ENCODE results near the gene BDKRB2.

BDKRB2 gene

DNA sequence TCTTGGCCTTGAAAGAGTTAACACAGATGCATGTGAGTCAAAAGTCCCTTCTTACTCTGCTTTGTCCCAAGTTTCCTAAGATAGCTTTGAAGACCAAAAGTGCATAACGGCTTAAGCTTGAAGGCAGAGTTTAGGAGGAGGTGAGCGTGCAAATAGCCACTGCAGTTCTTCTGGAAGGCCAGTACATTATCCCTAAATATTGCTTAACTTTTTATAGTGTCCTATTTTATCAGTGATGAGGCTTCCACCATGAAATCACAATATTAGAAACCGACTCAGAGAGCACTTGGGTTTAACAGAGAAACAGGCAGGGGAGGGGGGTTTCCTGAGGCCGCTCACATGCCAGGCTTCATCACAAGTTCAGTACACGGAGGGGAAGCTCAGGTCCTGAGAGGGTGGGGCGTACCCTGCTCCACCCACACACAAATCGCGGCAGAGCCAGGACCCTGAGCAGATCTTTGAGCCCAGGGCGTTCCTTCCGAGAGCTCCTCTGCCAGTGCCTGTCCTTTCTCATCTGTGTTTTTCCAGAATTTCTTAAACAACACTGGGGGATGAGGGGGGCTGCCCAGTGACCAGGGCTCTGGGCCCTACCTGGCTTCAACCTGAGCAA is 26.8 kb upstream of the BDKRB2 start:
- DNase-seq, result no peak

DNA sequence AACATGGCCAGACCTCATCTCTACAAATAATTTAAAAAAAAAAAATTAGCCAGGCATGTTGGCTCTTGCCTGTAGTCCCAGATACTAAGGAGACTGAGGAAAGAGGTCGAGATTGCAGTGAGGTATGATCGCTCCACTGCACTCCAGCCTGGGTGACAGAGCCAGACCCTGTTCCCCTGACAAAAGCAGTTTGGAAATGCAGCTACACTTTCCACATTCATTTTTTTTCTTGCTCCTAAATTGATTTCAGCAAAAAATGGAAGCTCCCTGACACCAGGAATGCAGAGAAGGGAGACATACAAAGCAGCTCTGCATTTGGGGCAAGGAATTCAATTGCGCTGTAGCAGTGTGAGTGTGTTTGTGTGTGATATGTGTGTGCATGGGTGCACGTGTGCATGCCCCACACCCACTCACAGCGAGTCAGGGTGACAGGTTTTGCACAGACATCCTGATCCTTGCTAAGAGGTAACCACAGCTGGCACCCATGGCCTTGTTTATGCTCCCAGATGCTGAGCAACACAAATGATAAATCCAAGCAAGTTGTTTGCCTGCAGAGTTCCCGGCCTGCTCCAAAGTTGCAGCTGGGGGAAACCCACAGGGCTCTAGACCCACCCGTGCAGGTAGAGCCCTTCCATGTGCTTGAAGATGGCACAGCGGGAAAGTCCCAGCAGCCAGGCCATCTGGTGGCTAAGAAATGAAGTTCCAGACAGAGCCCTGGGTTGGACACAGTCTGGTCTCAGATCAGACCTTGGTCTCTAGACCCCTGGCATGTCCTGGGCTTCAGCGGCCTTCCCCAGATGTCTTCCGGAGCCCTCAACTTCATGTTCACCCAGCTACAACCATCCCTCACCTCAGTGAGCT is 25.9 kb upstream of the BDKRB2 start:
- no peak for DNase-seq

DNA sequence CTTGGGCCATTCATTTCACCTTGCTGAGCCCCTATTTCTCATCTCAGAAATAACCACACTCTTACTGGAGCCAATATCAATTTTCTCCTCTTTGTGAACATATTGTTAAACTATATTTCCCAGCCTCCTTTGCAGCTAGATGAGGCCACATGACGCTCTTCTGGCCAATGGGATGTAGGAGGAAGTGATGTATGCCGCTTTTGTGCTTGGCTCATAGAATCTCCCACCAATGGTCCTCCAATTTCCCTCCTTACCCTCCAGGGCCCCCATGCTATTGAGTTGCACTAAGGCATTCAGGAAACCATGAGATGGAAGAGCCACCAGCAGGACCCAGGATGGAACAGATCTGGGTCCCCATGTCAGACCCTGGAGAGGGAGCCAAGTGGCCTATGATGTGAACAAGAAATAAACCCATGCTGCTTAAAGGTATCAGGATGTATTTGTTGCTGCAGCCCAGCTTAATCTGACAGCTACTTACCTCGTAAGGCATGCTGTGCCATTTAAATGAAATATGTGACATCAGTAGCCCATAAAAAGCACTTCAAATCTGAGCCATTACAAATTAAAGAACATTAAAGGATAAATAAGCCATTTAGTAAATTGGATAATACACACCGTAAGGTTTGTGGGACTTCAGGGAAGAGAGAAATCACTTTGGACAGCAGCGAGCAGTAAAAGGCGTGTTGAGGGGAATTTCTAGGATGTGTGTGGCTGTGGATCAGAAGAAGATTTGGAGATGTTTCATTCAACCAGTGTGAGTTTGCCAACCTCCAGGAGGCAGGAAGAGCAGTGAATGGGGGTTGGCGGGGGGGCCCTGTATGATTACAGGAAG is 24.4 kb upstream of the BDKRB2 start:
- DNase-seq, result no peak

DNA sequence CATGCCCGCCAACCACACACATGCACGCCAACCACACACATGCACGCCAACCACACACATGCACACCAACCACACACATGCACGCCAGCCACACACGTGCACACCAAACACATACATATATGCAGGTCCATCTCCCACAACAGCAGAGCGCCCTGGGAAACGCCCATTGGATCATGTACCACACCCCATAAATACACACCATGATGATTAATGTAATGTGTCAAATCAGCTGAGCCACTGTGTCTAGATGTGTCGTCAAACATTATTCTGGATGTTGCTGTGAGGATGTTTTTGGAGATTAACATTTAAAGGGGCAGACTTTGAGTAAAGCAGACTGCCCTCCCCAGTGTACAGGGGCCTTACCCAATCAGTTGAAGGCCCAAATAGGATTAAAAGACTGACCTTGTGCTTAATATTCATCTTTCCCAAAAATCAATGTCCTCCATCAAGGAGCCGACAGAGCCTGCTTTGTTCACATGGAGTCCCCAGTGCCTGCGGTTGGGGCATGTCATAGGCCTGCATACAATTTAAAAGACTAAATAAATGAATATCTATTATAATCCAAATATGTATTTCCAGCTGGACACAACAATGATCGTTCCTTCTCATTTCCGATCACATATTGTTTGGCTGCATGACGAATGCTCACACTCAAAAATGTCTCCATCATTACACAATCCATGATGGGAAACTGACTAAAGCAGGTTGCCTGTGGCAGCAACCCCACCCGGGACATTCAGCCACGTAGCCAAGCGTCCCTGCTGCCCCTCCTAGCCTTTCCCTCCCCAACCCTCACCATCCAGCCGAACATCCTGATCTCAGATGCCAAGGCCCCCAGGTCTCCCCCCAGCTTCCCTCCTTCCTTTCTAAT is 23.2 kb upstream of the BDKRB2 start:
- DNase-seq, result no peak

DNA sequence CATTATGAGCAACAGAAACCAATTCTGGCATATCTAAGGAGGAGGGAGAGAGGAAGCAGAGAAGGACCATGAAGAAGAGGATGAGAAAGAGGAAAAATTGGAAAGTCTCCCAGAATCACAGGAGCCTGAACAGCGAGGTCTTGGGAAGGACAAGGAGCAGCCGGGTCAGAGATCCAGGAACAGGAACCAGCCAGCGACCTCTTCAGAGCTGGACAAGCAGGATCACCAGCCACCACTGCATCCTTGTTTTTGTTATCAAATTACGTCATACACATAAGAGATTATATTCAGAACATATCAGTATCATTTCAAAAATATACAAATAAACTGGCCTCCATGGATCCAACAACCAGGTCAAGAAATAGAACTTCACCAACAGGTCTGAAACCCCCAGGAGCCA is 22.1 kb upstream of the BDKRB2 start:
- DNase-seq, result no peak

DNA sequence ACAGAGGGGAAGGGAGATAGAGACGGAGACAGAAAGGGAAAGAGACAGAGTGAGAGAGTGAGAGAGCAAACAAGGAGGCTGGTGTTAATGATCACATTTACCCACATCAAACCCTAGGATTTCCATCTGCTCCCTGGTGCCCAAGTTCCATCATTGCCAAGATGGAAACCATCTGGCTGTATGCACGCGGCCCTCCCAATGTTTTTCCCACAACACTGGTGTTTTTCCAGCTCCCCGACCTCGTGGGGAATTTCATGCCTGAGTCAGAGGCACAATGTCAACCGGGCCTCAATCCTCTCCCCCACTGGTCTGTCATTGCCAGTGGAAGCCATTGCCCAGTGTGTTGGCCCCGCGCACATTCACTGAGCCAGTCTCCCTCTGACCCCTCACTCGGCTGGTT is 19.9 kb upstream of the BDKRB2 start:
- no peak for DNase-seq

DNA sequence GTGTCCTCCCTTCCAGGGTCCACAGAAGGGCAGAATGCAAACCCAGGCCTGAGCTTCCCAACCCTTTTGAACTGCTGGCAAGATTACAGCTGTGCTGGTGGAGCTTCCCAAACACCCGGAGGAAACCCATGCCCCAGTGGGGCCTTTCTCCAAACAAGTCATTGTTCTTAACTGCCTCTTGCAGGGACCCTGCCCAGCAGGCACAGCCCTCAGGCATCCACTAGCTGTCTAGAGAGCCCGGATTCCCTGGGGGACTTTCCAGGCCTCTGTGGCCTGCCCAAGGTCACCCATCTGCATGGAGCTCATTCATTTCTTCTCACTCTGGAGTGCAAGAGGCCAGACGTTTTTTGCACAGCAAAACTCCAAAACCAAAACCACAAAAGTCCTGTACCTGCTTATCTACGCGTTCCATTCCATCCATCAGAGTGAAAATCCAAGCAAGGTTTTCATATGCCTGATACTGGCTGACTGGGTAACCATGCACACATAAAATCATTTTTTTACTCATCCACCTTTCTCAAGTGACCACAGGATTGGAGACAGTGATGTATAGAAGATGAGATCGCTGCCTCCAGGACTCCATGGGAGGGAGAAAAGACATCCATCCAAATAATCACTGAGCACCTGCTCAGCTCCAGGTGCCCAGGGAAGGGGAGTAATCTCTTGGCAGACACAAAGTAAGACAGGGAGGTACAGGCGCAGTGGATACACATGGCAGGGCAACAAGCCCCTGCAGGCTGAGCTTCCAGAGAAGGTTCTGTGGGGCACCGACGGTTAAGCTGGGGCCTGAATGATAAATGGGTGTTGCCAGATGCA is 17.2 kb upstream of the BDKRB2 start:
- no peak for DNase-seq

DNA sequence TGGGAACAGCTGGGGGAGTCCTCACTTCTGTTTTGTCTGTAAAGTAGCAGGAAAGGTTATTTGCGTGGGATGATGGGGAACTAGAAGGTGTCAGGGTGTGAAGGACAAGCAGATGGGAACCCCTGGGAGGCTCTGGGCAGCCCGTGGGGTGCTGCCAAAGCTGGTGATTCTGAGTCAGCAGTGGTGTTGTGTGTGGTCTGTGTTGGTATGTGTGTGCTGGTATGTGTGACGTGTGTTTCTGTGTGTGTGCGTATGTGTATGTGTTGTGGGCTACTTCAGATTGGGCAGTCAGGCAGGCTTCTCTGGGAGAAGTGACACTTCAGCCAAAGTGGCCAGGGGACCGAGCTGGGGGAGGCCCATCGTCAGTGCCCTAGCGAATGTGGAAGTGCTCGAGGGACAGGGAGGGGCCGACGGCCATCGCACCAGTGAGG is 15.3 kb upstream of the BDKRB2 start:
- DNase-seq, result no peak

DNA sequence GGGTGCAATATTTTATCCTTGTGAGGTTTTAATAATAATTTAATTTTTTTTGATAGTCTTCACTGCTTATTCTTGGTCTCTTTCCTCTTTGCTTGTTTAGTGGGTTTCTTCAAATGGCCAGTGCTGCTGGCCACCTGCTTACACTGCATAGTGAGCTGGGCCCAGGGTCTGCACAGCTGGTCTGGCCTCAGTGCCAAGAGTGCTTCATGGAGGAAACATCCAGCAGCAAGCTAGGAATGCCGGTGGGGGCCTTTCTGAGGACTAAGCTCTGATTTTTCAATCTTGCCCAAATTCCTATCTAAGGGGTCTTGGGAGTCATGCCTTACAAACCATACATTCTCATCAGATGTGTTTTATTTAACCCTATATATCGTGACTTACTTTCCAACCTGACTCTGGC is 13.3 kb upstream of the BDKRB2 start:
- DNase-seq, result no peak

DNA sequence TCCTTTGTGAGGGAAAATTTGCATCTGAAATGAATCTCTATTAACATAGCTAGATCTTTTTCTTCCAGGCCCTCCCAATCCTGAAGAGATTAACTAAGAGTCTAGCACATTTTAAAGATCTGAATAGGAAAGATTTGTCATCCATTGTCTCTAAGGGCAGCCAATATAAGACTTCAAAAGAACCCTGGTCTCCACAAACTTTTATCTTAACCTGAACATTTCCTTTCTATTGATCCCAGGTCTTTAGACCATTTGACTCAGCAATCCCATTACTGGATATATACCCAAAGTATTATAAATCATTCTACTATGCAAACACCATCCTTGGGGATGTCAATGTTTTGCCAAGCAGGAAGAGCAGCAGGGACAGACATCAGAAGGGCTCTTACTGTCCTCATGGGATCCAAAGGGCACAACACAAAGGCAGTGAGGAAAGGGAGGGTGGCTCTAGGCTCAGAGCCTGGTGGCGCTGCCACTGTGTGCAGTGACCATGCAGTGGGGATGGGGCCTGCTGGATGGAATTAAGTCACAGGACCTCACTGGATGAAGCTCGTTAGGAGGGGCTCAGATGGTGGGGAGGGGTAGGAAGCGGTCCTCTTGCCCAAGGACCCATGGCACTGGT is 12.7 kb upstream of the BDKRB2 start:
- DNase-seq, result no peak

DNA sequence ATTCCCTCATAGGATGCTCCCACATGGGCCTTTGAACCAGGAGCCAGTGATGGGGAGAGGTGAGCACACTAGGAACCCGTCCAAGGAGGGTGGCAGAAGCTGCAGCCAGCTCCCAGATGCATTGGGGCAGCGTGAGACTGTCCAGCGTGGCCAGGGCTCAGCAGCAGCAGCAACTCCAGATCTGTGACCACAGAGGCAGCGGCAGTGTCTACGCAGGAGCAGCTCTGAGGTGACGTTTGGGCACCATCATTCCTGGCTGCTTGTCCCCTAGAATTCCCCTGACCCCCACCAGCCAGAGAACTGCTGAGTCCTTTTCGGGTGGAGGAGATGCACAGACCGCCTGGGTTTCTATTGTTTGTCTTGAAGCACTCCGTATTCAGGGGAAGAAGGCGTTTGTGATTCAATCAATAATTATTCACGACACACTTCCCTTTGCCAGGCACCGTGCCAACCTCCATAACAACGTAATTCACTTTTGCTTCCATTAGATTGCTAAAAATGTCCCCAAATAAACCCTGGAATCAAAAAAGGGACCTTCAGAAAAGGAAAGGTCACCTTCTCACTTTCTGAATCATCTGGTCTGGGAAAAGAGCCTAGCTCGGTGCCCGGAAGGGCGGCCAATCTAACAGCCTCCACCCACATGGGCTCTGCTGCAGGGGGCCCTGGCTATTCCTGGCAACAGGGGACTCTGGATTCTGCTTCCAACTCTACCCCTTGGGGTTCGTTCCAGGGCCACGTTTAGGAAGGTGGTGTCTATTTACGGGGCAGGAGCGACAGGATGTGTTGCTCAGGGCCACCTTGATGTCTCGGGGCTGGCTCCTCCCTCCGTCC is 11.4 kb upstream of the BDKRB2 start:
- no peak for DNase-seq

DNA sequence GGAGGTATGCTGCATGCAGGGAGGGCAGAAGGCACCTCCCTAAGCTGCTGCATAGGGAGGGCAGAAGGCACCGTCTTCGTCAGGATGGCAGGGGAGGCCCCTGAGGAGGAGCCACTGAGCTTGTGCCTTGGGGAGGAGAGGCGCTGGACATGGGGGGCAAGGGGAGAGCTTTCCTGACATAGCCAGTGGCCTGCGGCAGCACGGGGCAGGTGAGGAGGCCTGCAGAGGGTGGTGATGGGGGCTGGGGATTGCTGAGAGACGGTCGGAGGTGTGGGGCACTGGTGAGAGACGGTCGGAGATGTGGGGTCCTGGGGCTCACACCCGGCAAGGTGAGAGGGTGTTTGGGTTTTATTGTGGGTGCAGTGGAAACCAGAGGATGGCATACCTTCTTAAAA is 10.4 kb upstream of the BDKRB2 start:
- DNase-seq, result no peak

DNA sequence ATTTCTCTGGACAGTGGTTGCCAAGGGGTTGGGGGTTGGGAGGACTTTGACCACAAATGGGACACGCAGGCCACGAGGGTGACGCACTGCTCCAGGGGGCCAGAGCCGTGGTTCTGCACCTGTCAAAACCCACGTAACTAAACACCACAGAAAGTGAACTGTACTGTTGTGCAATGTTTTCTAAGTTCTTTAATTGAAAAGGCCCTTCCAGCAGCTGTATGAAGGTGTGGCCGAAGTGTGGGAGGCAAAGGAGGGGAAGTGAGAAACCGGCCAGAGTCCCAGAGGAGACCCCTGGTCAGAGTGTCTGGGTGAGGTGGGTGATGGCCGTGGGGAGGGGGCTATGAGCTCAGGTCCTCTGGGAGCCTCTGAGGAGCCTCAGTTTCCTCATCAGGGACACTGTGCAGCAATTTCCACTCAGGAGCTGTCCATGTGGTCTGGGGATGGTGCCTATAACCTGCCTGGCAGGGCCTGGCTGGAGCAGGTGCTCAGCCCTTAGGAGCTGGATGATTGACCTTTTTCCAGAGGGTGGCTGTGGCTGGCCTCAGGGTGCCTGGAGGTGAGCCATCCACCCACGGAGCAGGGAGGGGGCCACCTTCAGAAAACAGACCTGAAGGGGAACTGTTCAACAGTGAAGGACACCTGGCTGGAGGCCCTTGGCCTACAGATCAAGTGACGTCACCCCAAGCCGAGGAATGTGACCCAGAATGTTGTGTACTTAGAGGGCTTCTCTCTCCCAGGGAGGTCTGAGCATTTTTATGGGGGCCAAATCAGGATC is 9.8 kb upstream of the BDKRB2 start:
- no peak for DNase-seq

DNA sequence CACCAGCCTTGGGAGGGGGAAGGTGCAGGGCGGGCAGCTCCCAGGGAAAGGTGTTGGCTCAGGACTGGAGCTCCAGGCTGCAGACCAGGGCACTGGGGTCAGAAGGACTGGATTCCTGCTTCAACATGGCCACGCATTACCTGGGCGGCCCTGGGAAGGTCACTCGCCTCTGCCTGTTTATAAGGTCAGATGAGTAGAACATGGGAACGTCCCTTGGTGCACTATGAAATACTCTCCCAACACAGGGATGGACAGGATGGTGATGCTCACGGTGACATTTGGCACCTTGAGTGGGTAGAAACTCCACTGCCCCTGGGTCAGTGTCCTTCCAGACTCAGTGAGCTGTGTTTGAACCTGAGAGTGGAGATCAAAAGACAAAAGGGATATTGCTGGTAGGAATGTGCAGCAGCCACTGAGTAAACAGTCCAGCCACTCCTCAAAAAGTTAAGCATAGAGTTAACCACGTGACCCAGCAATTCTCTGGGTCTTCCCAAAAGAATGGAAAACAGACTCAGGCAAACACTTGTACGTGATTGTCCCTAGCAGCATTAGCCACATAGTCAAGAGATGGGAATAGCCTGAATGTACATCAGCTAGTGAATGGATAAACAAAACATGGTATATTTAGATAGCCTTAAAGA is 9.1 kb upstream of the BDKRB2 start:
- DNase-seq, result no peak

DNA sequence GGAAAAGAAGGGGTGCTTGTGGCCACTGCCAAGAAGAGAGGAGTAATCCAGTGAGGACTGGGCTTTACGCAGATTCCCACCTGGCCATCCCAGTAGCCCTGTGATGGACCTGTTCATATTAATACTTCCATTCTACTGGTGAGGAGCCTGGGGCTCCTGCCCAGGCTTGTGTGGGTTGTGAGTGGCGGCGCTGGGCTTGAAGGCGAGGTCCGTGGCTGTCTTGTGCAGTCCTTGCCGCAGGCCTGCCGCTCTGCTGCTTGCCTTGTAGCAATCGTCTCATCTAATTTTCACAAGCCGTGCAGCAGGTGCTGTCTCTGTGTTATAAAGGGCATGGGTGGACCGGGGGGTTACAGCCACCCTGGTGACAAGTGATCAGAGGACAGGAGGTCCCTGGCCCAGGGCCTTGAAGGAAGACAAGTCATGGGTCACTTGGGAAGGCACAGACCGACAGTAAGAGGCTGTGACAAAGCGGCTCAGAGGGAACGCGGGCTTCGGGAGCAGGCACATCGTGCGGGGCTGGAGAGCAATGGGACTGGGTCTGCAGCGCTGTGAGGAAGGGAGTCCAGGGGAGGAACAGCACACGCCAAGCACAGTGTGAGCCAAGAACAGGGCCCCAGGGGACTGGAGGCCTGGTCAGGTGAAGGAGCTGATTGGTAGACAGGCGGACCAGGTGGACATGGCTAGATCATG is 7.3 kb upstream of the BDKRB2 start:
- no peak for DNase-seq

DNA sequence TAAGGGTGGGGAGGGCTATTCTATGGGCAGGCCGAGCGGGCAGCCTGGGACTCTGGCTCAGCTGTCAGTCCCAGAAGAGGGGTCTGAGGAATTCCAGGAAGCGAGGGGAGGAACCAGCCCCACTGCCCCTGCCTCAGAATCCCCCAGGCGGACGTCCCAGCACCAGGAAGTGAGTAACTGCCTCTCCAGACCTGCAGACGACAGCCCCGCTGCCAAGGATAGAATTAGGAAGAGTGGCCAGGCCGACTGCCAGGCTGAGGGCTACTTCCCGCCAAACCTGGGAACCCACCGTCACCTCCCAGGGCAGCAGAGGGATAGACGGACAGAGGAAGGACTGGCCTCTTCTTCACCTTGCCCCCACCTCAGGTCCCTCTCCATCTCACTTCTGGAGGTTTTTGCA is 6.7 kb upstream of the BDKRB2 start:
- DNase-seq, result no peak

DNA sequence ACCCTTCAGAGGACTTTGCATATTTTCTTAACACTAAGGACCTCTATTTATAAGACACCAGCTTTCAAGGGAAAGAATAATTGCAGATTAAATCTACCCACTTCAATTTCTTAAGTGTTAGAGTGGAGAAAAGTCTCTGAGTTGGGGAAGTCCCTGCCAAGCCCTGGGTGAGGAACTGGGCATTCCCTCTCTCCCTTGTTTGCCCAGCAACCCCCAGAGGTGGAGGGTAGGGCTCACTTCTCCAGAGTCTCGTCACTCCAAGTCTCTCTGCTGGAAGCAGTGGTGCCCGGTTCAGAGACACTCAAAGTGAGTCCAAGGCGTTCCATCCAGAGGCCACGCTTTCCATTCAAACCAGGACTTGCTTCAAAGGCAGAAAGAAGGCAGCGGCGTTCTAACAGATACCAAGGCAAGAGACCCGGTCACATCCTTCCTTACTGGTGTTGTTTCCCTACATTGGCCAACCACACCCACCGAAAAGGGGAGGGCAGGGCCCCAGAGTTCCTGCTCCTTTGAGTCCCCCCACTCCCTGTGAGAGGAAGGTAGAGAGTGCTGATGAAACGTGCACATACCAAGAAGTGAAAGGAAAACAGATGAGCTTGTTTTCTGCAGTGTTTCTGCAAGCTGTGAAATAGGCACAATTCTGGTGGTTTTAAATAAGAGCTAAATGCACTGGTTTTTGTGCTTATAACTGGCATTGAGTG is 6.1 kb upstream of the BDKRB2 start:
- no peak for DNase-seq

DNA sequence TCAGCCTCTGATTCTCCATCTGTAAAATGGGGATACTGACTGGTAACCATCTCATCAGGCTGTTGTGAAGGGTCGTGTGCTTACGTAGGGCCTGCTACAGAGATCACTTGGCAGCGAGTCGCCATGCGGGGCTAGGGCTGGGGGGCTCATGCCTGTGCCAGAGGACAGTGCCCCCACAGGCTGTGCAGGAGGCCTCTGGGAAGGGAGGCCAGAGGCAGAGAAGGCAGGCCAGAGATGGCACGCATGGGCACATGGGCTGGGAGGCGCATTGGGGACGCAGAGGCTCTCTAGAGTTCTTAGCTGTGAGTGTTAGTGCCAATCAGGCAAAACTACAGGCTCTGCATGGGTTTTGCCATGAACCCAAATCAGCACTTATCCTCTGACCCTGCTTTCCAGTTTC is 3.5 kb upstream of the BDKRB2 start:
- DNase-seq, result no peak

Measured in 8988T (cell line).